B cell (primary cell): ENCODE results near the gene MAP3K20. TPM values are rescaled to one million over a fixed set of nuclear protein-coding genes. Genes with fewer than 3 reads are reported as not detected.
"Not testable (repeated sequence)": the region's sequence is repeated elsewhere in the genome, so short reads cannot be mapped to it uniquely, and the experiment has no call there.

ENCODE experiments used
- ATAC-seq: fragments of 200-7000 bp; cut with Tn5 transposase; one replicate; pipeline ENCODE4 v1.10.0; 2021; ENCODE audit warnings: low read depth, mild to moderate bottlenecking, moderate number of reproducible peaks, moderate library complexity
- CTCF ChIA-PET: fragments of 350-600 bp; sonication (Branson Sonifier 250); formaldehyde crosslinking; loops from one replicate; lab custom pipeline; 2021; ENCODE audit warnings: antibody characterized with exemption, inconsistent platforms; lab: Charles Lee
- POLR2A ChIA-PET: fragments of 350-600 bp; sonication (Branson Sonifier 250); formaldehyde crosslinking; loops from one replicate; lab custom pipeline; 2021; ENCODE audit warnings: antibody characterized with exemption; lab: Charles Lee
- DNase-seq: peaks from one replicate; pipeline ENCODE4 v3.0.0; 2013
- H2AFZ ChIP-seq: 2 replicates; pipeline ENCODE4 v1.6.1; 2012; ENCODE audit warnings: mild to moderate bottlenecking, low read depth, low read length; ENCODE audit not compliant: insufficient read depth, poor library complexity, severe bottlenecking
- H3K27ac ChIP-seq, 2 donors: 1 replicate in 1 of 2; 2 replicates in 1 of 2; pipeline ENCODE4 v1.5.1; 2012 to 2013; ENCODE audit warnings: low read length in 2 of 2, mild to moderate bottlenecking in 2 of 2, moderate library complexity in 1 of 2
- H3K27me3 ChIP-seq, 4 experiments: fragments of 200-600 bp in 1 of 4; sonication (generic) in 1 of 4; replicated peaks in 1 of 4; 1 replicate in 2 of 4; 2 replicates in 2 of 4; pipeline versions ENCODE4 v1.6.1 to v1.7.0; 2013 to 2016; ENCODE audit warnings: low read length in 3 of 4, mild to moderate bottlenecking in 2 of 4, mixed read lengths in 1 of 4, moderate library complexity in 1 of 4; ENCODE audit not compliant: insufficient read depth in 4 of 4, control insufficient read depth in 3 of 4; ENCODE audit errors: control extremely low read depth in 1 of 4
- H3K36me3 ChIP-seq, 2 experiments: replicated peaks in 1 of 2; 1 replicate in 1 of 2; 2 replicates in 1 of 2; pipeline versions ENCODE4 v1.6.1 to v1.7.1; 2013; ENCODE audit warnings: low read length in 1 of 2; ENCODE audit not compliant: insufficient read depth in 2 of 2, control insufficient read depth in 1 of 2; ENCODE audit errors: control extremely low read depth in 1 of 2, extremely low read depth in 1 of 2
- H3K4me1 ChIP-seq, 2 donors: fragments of 200-600 bp in 1 of 2; sonication (generic) in 1 of 2; 1 replicate in 1 of 2; 2 replicates in 1 of 2; pipeline versions ENCODE4 v1.5.1 to v1.6.1; 2013 to 2017; ENCODE audit warnings: low read length in 2 of 2; ENCODE audit not compliant: control insufficient read depth in 2 of 2, insufficient read depth in 2 of 2
- H3K4me2 ChIP-seq: replicated peaks from 2 replicates; pipeline ENCODE3; 2012; ENCODE audit warnings: mild to moderate bottlenecking, low read depth, low read length; ENCODE audit not compliant: poor library complexity, severe bottlenecking
- H3K4me3 ChIP-seq, 5 experiments: fragments of 200-600 bp in 1 of 5; sonication (generic) in 1 of 5; 1 replicate in 3 of 5; 2 replicates in 2 of 5; pipeline versions ENCODE4 v1.5.1 to v1.7.0; 2011 to 2016; ENCODE audit warnings: low read length in 4 of 5, mild to moderate bottlenecking in 4 of 5, low read depth in 2 of 5, control low read depth in 1 of 5, moderate library complexity in 1 of 5; ENCODE audit not compliant: insufficient read depth in 1 of 5; ENCODE audit errors: control extremely low read depth in 1 of 5, extremely low read depth in 1 of 5
- H3K79me2 ChIP-seq: fragments of 200-600 bp; sonication (generic); one replicate; pipeline ENCODE4 v1.6.0; 2016; ENCODE audit warnings: low read length; ENCODE audit not compliant: control insufficient read depth, insufficient read depth
- H3K9ac ChIP-seq: fragments of 200-600 bp; sonication (generic); 2 replicates; pipeline ENCODE4 v1.6.1; 2017; ENCODE audit warnings: mild to moderate bottlenecking, low read length, moderate library complexity
- H3K9me3 ChIP-seq, 3 donors: one replicate each; pipeline versions ENCODE4 v1.6.1 to v1.7.1; 2013; ENCODE audit warnings: low read length in 2 of 3; ENCODE audit not compliant: control insufficient read depth in 2 of 3, insufficient read depth in 1 of 3; ENCODE audit errors: control extremely low read depth in 1 of 3
- H4K20me1 ChIP-seq: 2 replicates; pipeline ENCODE4 v1.6.0; 2012; ENCODE audit warnings: mild to moderate bottlenecking, low read length; ENCODE audit not compliant: insufficient read depth, control insufficient read depth, poor library complexity, severe bottlenecking
- H3K27ac Mint-ChIP-seq: one replicate; pipeline ENCODE4 v1.8.0; 2021; ENCODE audit warnings: mixed read lengths
- H3K27me3 Mint-ChIP-seq: one replicate; pipeline ENCODE4 v1.8.0; 2021; ENCODE audit warnings: mixed read lengths
- H3K4me1 Mint-ChIP-seq: one replicate; pipeline ENCODE4 v1.8.0; 2021; ENCODE audit warnings: mixed read lengths
- H3K4me3 Mint-ChIP-seq: one replicate; pipeline ENCODE4 v1.8.0; 2021; ENCODE audit warnings: mixed read lengths
- H3K9me3 Mint-ChIP-seq: one replicate; pipeline ENCODE4 v1.8.0; 2022; ENCODE audit warnings: mixed read lengths; ENCODE audit not compliant: insufficient read depth
- EZH2 ChIP-seq: IDR thresholded peaks from 2 replicates; pipeline ENCODE4 v1.6.1; 2012; ENCODE audit warnings: borderline replicate concordance, low read depth, mild to moderate bottlenecking, moderate library complexity, low read length; ENCODE audit not compliant: insufficient read depth, poor library complexity, severe bottlenecking
- WGBS: methylation state at CpG from one replicate; pipeline ENCODE4 v1.1.5; 2013; ENCODE audit warnings: missing lambda C conversion rate; ENCODE audit not compliant: insufficient coverage; 5-methylcytosine and 5-hydroxymethylcytosine counted together
- intact Hi-C: fragments of 100-400 bp; cut with micrococcal nuclease; formaldehyde crosslinking; loops from one replicate; pipeline ENCODE4 v1.10.0; 2022
- polyA plus RNA-seq: library from polyadenylated mRNA; depleted of rRNA; stranded (reverse); fragments of >200 nt; gene quantifications from 2 replicates; pipeline ENCODE4 v1.2.3, GENCODE V29; 2012
- total RNA-seq, 2 donors: library from RNA; stranded (reverse); fragments of 120-200 nt in 1 of 2; gene quantifications; 1 replicate in 1 of 2; 2 replicates in 1 of 2; pipeline versions ENCODE4 v1.2.3 to v1.2.4, GENCODE V29; 2013 to 2022
- TF ChIP-seq, protein P1 (sequence below): fragments of 200-600 bp; IDR thresholded peaks from one replicate; pipeline ENCODE4 v1.8.0; 2022; ENCODE audit warnings: antibody characterized with exemption, mild to moderate bottlenecking

Gene MAP3K20
- total and polyA plus RNA-seq, 2 donors (not counting 1 experiment from before 2014, with no cell fraction given), result 2.2 to 9.1 TPM

DNA sequence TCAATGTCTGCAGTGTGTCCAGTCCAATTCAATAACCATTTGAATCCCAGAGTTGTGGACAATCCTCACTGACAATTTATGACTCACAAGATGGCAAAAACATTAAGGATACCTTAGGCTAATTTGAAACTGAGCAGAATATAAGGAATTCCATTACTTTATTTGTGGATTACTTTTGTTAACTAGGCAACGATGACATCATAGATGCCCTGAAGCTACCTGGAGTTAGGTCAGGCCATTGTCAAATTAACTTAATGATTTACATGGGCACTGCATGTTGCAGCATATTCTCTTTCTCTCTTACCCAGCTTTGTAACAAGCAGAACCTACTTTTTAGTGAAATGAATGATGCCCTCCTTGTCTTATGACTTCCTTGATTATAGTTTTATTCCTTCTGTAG is 179.0 kb downstream of the MAP3K20 start:
- H3K36me3 ChIP-seq, result no peaks in the 10 kb centered on the region
- no peak overlapping the region for H3K27ac Mint-ChIP-seq
- H3K27me3 Mint-ChIP-seq, result no peaks in the 10 kb centered on the region
- no peak overlapping the region for H3K4me3 ChIP-seq
- no peaks in the 10 kb centered on the region for H3K79me2 ChIP-seq
- DNase-seq (no peak), ATAC-seq (no peak)
- no peaks in the 10 kb centered on the region for H3K4me1 ChIP-seq
- no peak overlapping the region for H2AFZ ChIP-seq
- H3K9me3 ChIP-seq, result no peaks in the 10 kb centered on the region
- 100% methylated on average over 1 of the region's 1 CpG for WGBS
- H3K4me2 ChIP-seq, result no peak overlapping the region
- intact Hi-C loops, result no loop called here
- no peaks in the 10 kb centered on the region for H3K4me1 Mint-ChIP-seq
- no peaks in the 10 kb centered on the region for H3K9me3 Mint-ChIP-seq
- no peaks in the 10 kb centered on the region for H4K20me1 ChIP-seq
- CTCF ChIA-PET, result no interaction called here
- POLR2A ChIA-PET, result no interaction called here
- H3K4me3 Mint-ChIP-seq, result no peak overlapping the region
- no peaks in the 10 kb centered on the region for H3K27me3 ChIP-seq
- H3K9ac ChIP-seq, result no peak overlapping the region
- no peak overlapping the region for H3K27ac ChIP-seq
- TF ChIP-seq, protein P1, sequence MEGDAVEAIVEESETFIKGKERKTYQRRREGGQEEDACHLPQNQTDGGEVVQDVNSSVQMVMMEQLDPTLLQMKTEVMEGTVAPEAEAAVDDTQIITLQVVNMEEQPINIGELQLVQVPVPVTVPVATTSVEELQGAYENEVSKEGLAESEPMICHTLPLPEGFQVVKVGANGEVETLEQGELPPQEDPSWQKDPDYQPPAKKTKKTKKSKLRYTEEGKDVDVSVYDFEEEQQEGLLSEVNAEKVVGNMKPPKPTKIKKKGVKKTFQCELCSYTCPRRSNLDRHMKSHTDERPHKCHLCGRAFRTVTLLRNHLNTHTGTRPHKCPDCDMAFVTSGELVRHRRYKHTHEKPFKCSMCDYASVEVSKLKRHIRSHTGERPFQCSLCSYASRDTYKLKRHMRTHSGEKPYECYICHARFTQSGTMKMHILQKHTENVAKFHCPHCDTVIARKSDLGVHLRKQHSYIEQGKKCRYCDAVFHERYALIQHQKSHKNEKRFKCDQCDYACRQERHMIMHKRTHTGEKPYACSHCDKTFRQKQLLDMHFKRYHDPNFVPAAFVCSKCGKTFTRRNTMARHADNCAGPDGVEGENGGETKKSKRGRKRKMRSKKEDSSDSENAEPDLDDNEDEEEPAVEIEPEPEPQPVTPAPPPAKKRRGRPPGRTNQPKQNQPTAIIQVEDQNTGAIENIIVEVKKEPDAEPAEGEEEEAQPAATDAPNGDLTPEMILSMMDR, result no peak
- no peak for TF ChIP-seq EZH2

DNA sequence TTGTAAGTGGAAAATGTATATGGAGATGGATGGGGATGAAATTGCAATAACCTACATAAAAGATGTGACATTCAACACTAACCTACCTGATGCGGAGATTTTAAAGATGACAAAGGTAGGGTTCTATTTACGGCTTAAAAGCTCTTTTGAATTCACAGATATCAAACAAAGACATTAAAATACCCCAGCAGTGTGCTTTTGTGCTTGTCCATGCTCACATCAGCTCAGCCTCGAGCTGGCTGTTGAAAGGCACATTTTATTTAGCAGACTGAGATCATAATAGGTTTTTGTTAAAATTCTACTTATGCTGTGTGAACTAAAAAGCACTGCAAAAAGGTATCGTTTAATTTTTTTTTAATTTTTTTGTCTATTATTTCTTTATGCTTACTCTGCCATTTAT is 183.1 kb downstream of the MAP3K20 start:
- no peak for TF ChIP-seq EZH2
- TF ChIP-seq, protein P1, result no peak
- ATAC-seq, result no peak
- no peak overlapping the region for H3K9ac ChIP-seq
- H2AFZ ChIP-seq, result no peak overlapping the region
- no CpG with 5 or more reads among the region's 4 CpGs for WGBS
- Mint-ChIP-seq H3K4me3 (no peak overlapping the region), H3K27ac (no peak overlapping the region), H3K9me3 (no peaks in the 10 kb centered on the region), H3K4me1 (peaks cover 2% of the 10 kb centered on the region), H3K27me3 (no peaks in the 10 kb centered on the region)
- H3K27ac ChIP-seq, result no peak overlapping the region
- POLR2A ChIA-PET, result no interaction called here
- CTCF ChIA-PET, result no interaction called here
- H3K4me2 ChIP-seq, result no peak overlapping the region
- no peaks in the 10 kb centered on the region for H3K4me1 ChIP-seq
- no peaks in the 10 kb centered on the region for H4K20me1 ChIP-seq
- no peaks in the 10 kb centered on the region for H3K9me3 ChIP-seq
- intact Hi-C loops, result no loop called here
- no peaks in the 10 kb centered on the region for H3K79me2 ChIP-seq
- no peak for DNase-seq
- H3K4me3 ChIP-seq, result no peak overlapping the region
- no peaks in the 10 kb centered on the region for H3K27me3 ChIP-seq
- H3K36me3 ChIP-seq, result no peaks in the 10 kb centered on the region

DNA sequence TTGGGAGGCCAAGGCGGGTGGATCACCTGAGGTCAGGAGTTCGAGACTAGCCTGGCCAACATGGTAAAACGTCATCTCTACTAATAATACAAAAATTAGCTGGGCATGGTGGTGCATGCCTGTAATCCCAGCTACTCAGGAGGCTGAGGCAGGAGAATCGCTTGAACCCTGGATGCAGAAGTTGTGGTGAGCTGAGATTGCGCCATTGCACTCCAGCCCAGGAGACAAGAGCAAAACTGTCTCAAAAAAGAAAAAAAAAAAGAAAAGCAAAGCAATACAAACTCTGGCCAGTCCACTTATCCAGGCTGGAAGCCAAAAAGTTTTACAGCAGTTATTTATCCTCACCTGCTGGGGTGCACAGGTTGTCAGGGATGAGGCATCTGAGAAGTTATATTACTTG is 186.7 kb downstream of the MAP3K20 start:
- H3K36me3 ChIP-seq, H3K9me3 ChIP-seq, DNase-seq, H3K9me3 Mint-ChIP-seq, CTCF ChIA-PET, H3K27me3 Mint-ChIP-seq, H3K4me3 Mint-ChIP-seq, POLR2A ChIA-PET, H3K4me2 ChIP-seq, H3K9ac ChIP-seq, intact Hi-C loops, H3K79me2 ChIP-seq, H3K27me3 ChIP-seq, H2AFZ ChIP-seq, H3K27ac ChIP-seq, H3K4me3 ChIP-seq, H3K27ac Mint-ChIP-seq, ATAC-seq, H4K20me1 ChIP-seq: not testable (repeated sequence)
- peaks cover 17% of the 10 kb centered on the region for H3K4me1 Mint-ChIP-seq
- peaks cover 11 to 16% of the 10 kb centered on the region in 2 donors for H3K4me1 ChIP-seq
- WGBS, result 100% methylated on average over 1 of the region's 5 CpGs
